HepG2 (cell line): Measurements from ENCODE around the gene CXXC5. TPM values are rescaled to one million over a fixed set of nuclear protein-coding genes. Genes with fewer than 3 reads are reported as not detected.
A peak's percentile ranks its signal among the peaks of the same experiment; 100 is the strongest.

Source experiments
- JARID2 ChIP-seq: sonication (generic); formaldehyde crosslinking; IDR thresholded peaks from 2 replicates; pipeline ENCODE4 v1.8.1; 2023; ENCODE audit warnings: missing genetic modification reagents, inconsistent platforms; ENCODE audit not compliant: insufficient replicate concordance
- LCORL ChIP-seq, 2 experiments: fragments of 450-650 bp in 1 of 2; sonication (generic) in 1 of 2; formaldehyde crosslinking in 1 of 2; IDR thresholded peaks; 2 replicates each; pipeline versions ENCODE4 v1.5.0 to v1.6.1; 2017 to 2020; ENCODE audit warnings: antibody characterized with exemption in 1 of 2, missing genetic modification reagents in 1 of 2
- MYNN ChIP-seq: sonication (generic); formaldehyde crosslinking; IDR thresholded peaks from 2 replicates; pipeline ENCODE4 v1.4.0; 2020; ENCODE audit warnings: mild to moderate bottlenecking, low read depth, missing genetic modification reagents
- PATZ1 ChIP-seq: sonication (generic); formaldehyde crosslinking; IDR thresholded peaks from 2 replicates; pipeline ENCODE4 v1.4.0; 2020; ENCODE audit warnings: missing genetic modification reagents
- TAF15 ChIP-seq: fragments of 200-400 bp; formaldehyde crosslinking; IDR thresholded peaks from one replicate; pipeline ENCODE4 v1.6.1; 2018; ENCODE audit warnings: mild to moderate bottlenecking, low read depth, low read length; ENCODE audit not compliant: poor library complexity, severe bottlenecking
- TBX2 ChIP-seq: sonication (generic); formaldehyde crosslinking; IDR thresholded peaks from 2 replicates; pipeline ENCODE4 v1.5.0; 2020; ENCODE audit warnings: missing genetic modification reagents, mild to moderate bottlenecking, borderline replicate concordance
- TCF12 ChIP-seq, 2 experiments: fragments of 450-650 bp in 1 of 2; sonication (generic) in 1 of 2; formaldehyde crosslinking in 1 of 2; IDR thresholded peaks; 2 replicates each; pipeline versions ENCODE4 v1.6.1 to v1.8.0; 2017 to 2022; ENCODE audit warnings: antibody characterized with exemption in 1 of 2, mild to moderate bottlenecking in 1 of 2, missing genetic modification reagents in 1 of 2, moderate library complexity in 1 of 2
- ZBTB7B ChIP-seq: sonication (generic); formaldehyde crosslinking; IDR thresholded peaks from 2 replicates; pipeline ENCODE4 v1.4.0; 2020; ENCODE audit warnings: missing genetic modification reagents
- ZNF616 ChIP-seq: sonication (generic); formaldehyde crosslinking; IDR thresholded peaks from 2 replicates; pipeline ENCODE4 v1.5.0; 2020; ENCODE audit warnings: low read depth, mild to moderate bottlenecking, missing genetic modification reagents
- ZNF83 ChIP-seq: sonication (generic); formaldehyde crosslinking; IDR thresholded peaks from 2 replicates; pipeline ENCODE4 v1.4.0; 2020; ENCODE audit warnings: missing genetic modification reagents, mild to moderate bottlenecking, borderline replicate concordance
- polyA plus RNA-seq, 8 experiments: library from polyadenylated mRNA; depleted of rRNA in 3 of 8; stranded (reverse) in 7 of 8; unstranded in 1 of 8; fragments of >200 nt; fragmentation: Illumina TruSeq in 4 of 8; extraction: Trizol in 4 of 8; gene quantifications; 2 replicates each; pipeline versions ENCODE4 v1.2.1 to v1.2.3, GENCODE V29; 2011 to 2016; ENCODE audit warnings: low read depth in 4 of 8, missing spikeins in 1 of 8, mixed read lengths in 1 of 8; ENCODE audit not compliant: insufficient read depth in 1 of 8
- total RNA-seq, 5 experiments: library from RNA; depleted of rRNA; stranded (reverse); fragments of >200 nt; fragmentation: Illumina TruSeq; extraction: Trizol; gene quantifications; 2 replicates each; pipeline ENCODE4 v1.2.3, GENCODE V29; 2016; ENCODE audit warnings: low read depth in 1 of 5
- TF ChIP-seq, protein P1 (sequence below): sonication (generic); formaldehyde crosslinking; IDR thresholded peaks from 2 replicates; pipeline ENCODE4 v1.8.0; 2022; ENCODE audit warnings: mild to moderate bottlenecking, missing genetic modification reagents, moderate library complexity
- TF ChIP-seq, protein P2 (sequence below): fragments of 450-650 bp; IDR thresholded peaks from 2 replicates; pipeline ENCODE4 v1.6.1; 2016
- TF ChIP-seq, protein P3 (sequence below): sonication (generic); formaldehyde crosslinking; IDR thresholded peaks from 2 replicates; pipeline ENCODE4 v1.4.0; 2020; ENCODE audit warnings: missing genetic modification reagents
- TF ChIP-seq, protein P4 (sequence below), 2 experiments: sonication (generic) in 1 of 2; formaldehyde crosslinking in 1 of 2; IDR thresholded peaks; 2 replicates each; pipeline versions ENCODE4 v1.4.0 to v1.6.1; 2018 to 2020; ENCODE audit warnings: missing genetic modification reagents in 2 of 2, borderline replicate concordance in 1 of 2, low read depth in 1 of 2, mild to moderate bottlenecking in 1 of 2, missing biosample characterization in 1 of 2
- TF ChIP-seq, protein P5 (sequence below): sonication (generic); formaldehyde crosslinking; IDR thresholded peaks from 2 replicates; pipeline ENCODE4 v1.4.0; 2020; ENCODE audit warnings: mild to moderate bottlenecking, missing genetic modification reagents

Gene CXXC5
- total and polyA plus RNA-seq, 2 of the 13 experiments (the other 11 are each of a cell fraction or from before 2014, with no cell fraction given), result 32.3 to 33.0 TPM

DNA sequence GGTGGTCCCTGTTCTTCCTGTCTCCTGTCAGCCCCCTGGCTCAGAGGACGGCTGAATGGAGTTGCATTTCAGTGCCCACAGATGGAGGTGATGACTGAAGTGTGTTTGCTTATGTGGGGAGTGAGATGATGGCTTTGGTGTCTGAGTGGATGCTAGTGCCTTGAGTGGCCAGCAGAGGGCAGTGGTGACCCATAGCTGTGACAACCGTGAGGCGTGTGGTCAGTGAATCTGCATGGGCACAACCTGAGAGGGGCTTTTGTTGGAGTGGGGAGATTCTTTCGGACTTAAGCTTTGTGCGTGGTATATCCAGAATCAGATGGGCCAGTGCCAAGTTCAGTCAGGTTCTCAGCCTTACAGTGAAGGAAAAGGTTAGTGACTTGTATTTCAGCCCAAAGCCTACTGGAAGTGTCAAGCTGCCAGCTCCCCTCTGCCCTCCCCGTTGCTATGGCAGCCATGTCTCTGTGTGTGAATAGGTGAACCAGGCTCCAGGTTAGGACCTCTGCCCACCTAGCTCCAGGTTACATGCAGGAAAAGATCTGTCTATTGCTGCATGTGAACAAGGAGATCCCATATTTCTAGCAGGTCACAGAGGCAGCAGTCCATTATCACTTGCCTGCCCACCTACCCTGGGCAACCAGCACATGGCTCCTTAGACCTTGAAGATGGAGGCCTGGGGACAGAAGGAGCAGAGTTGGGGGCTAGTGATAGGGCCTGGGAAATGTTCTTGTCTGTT, 14.7 kb upstream of the CXXC5 start (continued):
- TF ChIP-seq, protein P1, sequence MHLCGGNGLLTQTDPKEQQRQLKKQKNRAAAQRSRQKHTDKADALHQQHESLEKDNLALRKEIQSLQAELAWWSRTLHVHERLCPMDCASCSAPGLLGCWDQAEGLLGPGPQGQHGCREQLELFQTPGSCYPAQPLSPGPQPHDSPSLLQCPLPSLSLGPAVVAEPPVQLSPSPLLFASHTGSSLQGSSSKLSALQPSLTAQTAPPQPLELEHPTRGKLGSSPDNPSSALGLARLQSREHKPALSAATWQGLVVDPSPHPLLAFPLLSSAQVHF, result no peak
- TF ChIP-seq LCORL (IDR thresholded peaks at IDR 0.05) (no peak), LCORL (CRISPR knock-in tag; IDR thresholded peaks at IDR 0.05) (no peak), MYNN (CRISPR knock-in tag) (0 out of 2 replicates have a peak, but pooled peaks have one; percentile 63), TBX2 (CRISPR knock-in tag) (0 out of 2 replicates have a peak, but pooled peaks have one; percentile 44), ZBTB7B (CRISPR knock-in tag) (0 out of 2 replicates have a peak, but pooled peaks have one; percentile 52), TAF15 (no peak), JARID2 (CRISPR knock-in tag) (no peak), ZNF83 (no peak), TCF12 (IDR thresholded peaks at IDR 0.05) (no peak), TCF12 (CRISPR knock-in tag; IDR thresholded peaks at IDR 0.05) (no peak), PATZ1 (CRISPR knock-in tag) (peak; percentile 59), ZNF616 (CRISPR knock-in tag) (no peak)
- TF ChIP-seq, protein P2, sequence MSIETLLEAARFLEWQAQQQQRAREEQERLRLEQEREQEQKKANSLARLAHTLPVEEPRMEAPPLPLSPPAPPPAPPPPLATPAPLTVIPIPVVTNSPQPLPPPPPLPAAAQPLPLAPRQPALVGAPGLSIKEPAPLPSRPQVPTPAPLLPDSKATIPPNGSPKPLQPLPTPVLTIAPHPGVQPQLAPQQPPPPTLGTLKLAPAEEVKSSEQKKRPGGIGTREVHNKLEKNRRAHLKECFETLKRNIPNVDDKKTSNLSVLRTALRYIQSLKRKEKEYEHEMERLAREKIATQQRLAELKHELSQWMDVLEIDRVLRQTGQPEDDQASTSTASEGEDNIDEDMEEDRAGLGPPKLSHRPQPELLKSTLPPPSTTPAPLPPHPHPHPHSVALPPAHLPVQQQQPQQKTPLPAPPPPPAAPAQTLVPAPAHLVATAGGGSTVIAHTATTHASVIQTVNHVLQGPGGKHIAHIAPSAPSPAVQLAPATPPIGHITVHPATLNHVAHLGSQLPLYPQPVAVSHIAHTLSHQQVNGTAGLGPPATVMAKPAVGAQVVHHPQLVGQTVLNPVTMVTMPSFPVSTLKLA, result no peak
- TF ChIP-seq, protein P3, sequence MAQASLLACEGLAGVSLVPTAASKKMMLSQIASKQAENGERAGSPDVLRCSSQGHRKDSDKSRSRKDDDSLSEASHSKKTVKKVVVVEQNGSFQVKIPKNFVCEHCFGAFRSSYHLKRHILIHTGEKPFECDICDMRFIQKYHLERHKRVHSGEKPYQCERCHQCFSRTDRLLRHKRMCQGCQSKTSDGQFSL (CRISPR knock-in tag), result no peak
- TF ChIP-seq, protein P4, sequence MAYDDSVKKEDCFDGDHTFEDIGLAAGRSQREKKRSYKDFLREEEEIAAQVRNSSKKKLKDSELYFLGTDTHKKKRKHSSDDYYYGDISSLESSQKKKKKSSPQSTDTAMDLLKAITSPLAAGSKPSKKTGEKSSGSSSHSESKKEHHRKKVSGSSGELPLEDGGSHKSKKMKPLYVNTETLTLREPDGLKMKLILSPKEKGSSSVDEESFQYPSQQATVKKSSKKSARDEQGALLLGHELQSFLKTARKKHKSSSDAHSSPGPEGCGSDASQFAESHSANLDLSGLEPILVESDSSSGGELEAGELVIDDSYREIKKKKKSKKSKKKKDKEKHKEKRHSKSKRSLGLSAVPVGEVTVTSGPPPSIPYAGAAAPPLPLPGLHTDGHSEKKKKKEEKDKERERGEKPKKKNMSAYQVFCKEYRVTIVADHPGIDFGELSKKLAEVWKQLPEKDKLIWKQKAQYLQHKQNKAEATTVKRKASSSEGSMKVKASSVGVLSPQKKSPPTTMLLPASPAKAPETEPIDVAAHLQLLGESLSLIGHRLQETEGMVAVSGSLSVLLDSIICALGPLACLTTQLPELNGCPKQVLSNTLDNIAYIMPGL (CRISPR knock-in tag; IDR thresholded peaks at IDR 0.05; ENCODE audit: borderline replicate concordance in 1 of 2, low read depth in 1 of 2), result peak; percentile 22 to 63; a peak in 2 of 4 replicates
- TF ChIP-seq, protein P5, sequence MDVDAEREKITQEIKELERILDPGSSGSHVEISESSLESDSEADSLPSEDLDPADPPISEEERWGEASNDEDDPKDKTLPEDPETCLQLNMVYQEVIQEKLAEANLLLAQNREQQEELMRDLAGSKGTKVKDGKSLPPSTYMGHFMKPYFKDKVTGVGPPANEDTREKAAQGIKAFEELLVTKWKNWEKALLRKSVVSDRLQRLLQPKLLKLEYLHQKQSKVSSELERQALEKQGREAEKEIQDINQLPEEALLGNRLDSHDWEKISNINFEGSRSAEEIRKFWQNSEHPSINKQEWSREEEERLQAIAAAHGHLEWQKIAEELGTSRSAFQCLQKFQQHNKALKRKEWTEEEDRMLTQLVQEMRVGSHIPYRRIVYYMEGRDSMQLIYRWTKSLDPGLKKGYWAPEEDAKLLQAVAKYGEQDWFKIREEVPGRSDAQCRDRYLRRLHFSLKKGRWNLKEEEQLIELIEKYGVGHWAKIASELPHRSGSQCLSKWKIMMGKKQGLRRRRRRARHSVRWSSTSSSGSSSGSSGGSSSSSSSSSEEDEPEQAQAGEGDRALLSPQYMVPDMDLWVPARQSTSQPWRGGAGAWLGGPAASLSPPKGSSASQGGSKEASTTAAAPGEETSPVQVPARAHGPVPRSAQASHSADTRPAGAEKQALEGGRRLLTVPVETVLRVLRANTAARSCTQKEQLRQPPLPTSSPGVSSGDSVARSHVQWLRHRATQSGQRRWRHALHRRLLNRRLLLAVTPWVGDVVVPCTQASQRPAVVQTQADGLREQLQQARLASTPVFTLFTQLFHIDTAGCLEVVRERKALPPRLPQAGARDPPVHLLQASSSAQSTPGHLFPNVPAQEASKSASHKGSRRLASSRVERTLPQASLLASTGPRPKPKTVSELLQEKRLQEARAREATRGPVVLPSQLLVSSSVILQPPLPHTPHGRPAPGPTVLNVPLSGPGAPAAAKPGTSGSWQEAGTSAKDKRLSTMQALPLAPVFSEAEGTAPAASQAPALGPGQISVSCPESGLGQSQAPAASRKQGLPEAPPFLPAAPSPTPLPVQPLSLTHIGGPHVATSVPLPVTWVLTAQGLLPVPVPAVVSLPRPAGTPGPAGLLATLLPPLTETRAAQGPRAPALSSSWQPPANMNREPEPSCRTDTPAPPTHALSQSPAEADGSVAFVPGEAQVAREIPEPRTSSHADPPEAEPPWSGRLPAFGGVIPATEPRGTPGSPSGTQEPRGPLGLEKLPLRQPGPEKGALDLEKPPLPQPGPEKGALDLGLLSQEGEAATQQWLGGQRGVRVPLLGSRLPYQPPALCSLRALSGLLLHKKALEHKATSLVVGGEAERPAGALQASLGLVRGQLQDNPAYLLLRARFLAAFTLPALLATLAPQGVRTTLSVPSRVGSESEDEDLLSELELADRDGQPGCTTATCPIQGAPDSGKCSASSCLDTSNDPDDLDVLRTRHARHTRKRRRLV (CRISPR knock-in tag), result no peak
